T-helper 2 cell treated with Interferon-gamma antibody and Interleukin-4, amounts not matched to agents 5 μg/mL and 100 μg/mL, for 36 hours (primary cell): Measurements from ENCODE around the gene NAB1.

ENCODE experiments used
- DNase-seq: peaks from one replicate; pipeline ENCODE4 v3.0.0; 2021; ENCODE audit warnings: low spot score
- H3K27ac Mint-ChIP-seq: one replicate; pipeline ENCODE4 v1.8.0; 2021; ENCODE audit warnings: mild to moderate bottlenecking, mixed read lengths
- H3K27me3 Mint-ChIP-seq: one replicate; pipeline ENCODE4 v1.8.0; 2021; ENCODE audit warnings: low read depth, mixed read lengths
- H3K36me3 Mint-ChIP-seq: one replicate; pipeline ENCODE4 v1.8.0; 2021; ENCODE audit warnings: low read depth, mixed read lengths
- H3K4me1 Mint-ChIP-seq: one replicate; pipeline ENCODE4 v1.8.0; 2021; ENCODE audit warnings: low read depth, mixed read lengths
- H3K4me3 Mint-ChIP-seq: one replicate; pipeline ENCODE4 v1.8.0; 2022; ENCODE audit warnings: mild to moderate bottlenecking, moderate library complexity, mixed read lengths
- H3K9me3 Mint-ChIP-seq: one replicate; pipeline ENCODE4 v1.8.0; 2021; ENCODE audit warnings: mixed read lengths

The NAB1 gene

DNA sequence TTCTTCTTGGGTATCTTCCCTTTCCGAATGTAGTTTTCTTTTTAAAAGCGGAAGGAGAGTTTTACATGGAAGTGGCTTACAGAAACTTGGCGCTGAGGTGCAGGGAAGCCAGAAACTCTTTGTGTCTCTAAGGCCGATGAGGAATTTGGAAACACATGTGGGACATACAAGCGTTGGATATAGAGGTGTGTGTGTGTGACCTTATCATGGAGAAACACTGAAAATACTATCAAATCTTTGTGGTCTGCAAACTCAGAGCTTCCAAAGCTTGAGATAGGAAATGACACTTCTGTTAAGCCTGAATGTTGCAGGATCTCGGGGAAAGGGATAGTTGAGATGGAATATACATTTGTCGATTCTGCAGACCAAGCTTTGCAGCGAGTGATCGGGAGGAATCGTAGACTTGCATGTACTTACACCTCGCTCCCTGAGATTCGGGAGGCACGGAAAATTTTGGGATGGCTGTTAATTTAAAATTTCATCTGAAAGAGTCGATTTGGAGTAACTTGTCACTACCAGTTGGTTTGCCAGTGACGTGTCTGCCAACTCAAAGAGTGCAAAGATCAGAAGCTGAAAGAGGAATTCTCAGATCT lies 1.0 kb downstream of the NAB1 start:
- Mint-ChIP-seq H3K27me3 (no peaks in the 10 kb centered on the region), H3K9me3 (no peaks in the 10 kb centered on the region), H3K36me3 (no peaks in the 10 kb centered on the region), H3K4me1 (peaks cover 24% of the 10 kb centered on the region), H3K27ac (peak overlapping the region; percentile 82), H3K4me3 (peak overlapping the region; percentile 92)
- DNase-seq, result no peak

DNA sequence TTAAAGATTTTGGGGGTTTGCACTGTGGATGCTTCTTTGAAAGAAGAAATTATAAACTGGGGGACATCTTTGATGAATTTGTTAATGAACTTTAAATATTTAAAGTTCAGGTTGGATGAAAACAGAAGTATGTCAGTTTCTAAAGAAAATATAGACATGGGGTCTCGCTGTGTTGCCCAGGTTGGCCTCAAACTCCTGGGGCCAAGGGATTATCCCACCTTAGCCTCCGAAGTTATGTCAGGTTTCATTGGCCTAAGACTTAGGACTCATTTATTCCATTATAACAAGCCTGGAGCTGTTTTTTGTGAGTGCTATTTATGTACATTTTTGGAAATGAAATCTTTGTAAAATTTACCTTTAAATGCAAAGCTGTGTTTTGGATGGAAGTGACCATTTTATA lies 2.5 kb downstream of the NAB1 start:
- H3K36me3 Mint-ChIP-seq, result no peaks in the 10 kb centered on the region
- DNase-seq, result no peak
- peak overlapping the region; percentile 47 for H3K4me3 Mint-ChIP-seq
- H3K27ac Mint-ChIP-seq, result no peak overlapping the region
- H3K27me3 Mint-ChIP-seq, result no peaks in the 10 kb centered on the region
- H3K4me1 Mint-ChIP-seq, result peaks cover 27% of the 10 kb centered on the region
- H3K9me3 Mint-ChIP-seq, result no peaks in the 10 kb centered on the region

DNA sequence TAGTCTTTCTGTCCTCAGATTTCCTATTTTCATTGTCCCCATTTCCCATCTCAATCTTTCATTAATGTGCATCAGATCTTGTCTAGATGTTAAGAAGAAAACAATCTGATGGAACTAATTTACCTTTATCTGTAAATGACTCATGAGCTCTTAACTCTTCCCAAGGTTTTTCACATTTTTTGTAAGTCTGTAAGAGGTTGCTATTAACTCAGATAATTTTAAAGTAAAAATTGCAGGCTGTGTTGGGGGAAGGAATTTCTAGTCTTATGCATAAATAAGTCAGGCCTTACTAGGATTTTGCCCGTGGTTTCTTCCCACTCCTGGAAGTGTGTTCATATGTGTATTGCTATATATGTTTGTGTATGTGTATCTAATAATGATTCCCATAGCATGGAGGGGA lies 4.3 kb downstream of the NAB1 start:
- Mint-ChIP-seq H3K27ac (no peak overlapping the region), H3K27me3 (no peaks in the 10 kb centered on the region), H3K9me3 (no peaks in the 10 kb centered on the region), H3K36me3 (no peaks in the 10 kb centered on the region), H3K4me1 (peaks cover 28% of the 10 kb centered on the region), H3K4me3 (no peak overlapping the region)
- DNase-seq, result no peak

DNA sequence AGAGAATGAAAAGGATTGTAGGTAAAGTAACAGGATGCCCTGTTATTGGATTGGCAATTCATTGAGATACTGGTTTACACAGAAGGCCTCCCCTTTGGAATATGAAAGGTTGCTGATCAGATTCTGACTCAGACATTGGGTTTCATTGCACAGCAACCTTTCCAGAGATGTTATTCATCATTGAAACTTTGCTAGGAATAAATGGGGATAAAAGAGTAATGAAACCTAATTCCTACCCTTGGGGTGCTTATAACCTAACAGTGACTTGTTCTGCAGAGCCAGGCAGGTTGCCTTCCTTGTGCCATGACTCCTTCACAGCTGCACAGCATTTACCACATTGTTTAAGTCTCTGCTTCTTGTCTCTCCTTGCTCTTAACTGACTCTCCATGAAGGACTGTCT lies 5.0 kb downstream of the NAB1 start:
- DNase-seq, result no peak
- Mint-ChIP-seq H3K27ac (no peak overlapping the region), H3K9me3 (no peaks in the 10 kb centered on the region), H3K36me3 (peaks cover 1% of the 10 kb centered on the region), H3K4me1 (peaks cover 32% of the 10 kb centered on the region), H3K27me3 (no peaks in the 10 kb centered on the region), H3K4me3 (no peak overlapping the region)

DNA sequence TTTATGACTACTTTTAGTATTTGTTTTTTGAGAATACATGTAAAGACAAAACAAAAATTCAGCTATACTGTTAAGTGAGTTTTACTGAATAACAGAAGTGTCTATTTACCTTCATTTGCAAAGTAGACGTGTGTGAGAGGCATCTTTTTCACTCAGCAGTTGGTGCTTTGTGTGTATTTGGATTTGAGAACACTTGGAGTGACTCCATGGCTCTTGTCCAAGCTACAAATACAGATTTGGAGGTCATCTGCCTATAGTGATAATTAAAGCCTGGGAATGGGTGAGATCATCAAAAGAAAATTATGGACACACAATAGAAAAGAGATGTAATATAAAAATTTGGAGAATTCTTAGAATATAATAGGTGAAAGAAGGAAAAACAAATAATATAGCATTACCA lies 6.2 kb downstream of the NAB1 start:
- H3K4me1 Mint-ChIP-seq, result peaks cover 31% of the 10 kb centered on the region
- peaks cover 8% of the 10 kb centered on the region for H3K36me3 Mint-ChIP-seq
- no peak overlapping the region for H3K27ac Mint-ChIP-seq

DNA sequence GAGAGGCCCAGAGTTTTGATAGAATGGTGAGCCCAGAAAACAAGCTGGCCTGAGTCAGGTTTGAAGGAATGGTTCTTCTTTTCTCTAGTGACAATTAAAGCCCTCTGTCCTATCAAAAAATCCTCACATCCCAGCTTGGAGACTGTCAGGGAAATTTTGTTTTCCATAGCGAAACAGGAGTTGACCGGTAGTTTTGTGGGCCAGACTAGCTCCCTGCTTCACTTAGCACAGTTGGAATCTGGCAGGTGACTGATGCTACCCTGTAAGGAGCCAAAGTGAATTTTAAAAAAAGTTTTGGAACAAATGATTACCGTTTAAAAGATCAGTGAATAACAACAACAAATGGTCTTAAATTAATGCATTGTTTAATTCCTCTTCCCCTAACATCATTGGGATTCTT lies 6.7 kb downstream of the NAB1 start:
- Mint-ChIP-seq H3K36me3 (peaks cover 10% of the 10 kb centered on the region), H3K4me1 (peaks cover 27% of the 10 kb centered on the region), H3K27me3 (no peaks in the 10 kb centered on the region), H3K4me3 (no peak overlapping the region), H3K9me3 (no peaks in the 10 kb centered on the region), H3K27ac (no peak overlapping the region)
- DNase-seq, result no peak

More for the DNA sequence above, 6.2 kb downstream of the NAB1 start:
- no peak for DNase-seq
- Mint-ChIP-seq H3K27me3 (no peaks in the 10 kb centered on the region), H3K4me3 (no peak overlapping the region), H3K9me3 (no peaks in the 10 kb centered on the region)

DNA sequence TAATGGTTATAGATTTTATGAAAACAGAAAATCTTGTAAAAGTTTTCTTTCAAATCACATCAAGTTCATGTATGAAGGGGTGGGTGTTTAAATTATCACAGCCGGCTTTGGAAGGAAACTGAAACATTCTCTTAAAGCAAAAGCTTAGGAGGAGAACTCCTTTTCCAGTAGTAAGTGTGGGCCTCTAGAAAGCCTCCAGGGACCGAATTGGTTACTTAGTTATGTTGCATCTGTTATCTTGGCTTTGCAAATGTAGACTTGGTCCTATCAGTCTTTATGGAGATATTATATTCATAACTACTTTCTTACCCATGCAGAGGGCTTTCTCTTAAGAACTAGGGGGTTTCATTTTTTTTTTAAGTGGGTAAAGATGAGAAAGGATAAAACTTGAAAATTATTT lies 7.4 kb downstream of the NAB1 start:
- Mint-ChIP-seq H3K36me3 (peaks cover 11% of the 10 kb centered on the region), H3K4me1 (peaks cover 25% of the 10 kb centered on the region), H3K9me3 (no peaks in the 10 kb centered on the region), H3K27ac (no peak overlapping the region), H3K4me3 (no peak overlapping the region), H3K27me3 (no peaks in the 10 kb centered on the region)
- DNase-seq, result no peak

DNA sequence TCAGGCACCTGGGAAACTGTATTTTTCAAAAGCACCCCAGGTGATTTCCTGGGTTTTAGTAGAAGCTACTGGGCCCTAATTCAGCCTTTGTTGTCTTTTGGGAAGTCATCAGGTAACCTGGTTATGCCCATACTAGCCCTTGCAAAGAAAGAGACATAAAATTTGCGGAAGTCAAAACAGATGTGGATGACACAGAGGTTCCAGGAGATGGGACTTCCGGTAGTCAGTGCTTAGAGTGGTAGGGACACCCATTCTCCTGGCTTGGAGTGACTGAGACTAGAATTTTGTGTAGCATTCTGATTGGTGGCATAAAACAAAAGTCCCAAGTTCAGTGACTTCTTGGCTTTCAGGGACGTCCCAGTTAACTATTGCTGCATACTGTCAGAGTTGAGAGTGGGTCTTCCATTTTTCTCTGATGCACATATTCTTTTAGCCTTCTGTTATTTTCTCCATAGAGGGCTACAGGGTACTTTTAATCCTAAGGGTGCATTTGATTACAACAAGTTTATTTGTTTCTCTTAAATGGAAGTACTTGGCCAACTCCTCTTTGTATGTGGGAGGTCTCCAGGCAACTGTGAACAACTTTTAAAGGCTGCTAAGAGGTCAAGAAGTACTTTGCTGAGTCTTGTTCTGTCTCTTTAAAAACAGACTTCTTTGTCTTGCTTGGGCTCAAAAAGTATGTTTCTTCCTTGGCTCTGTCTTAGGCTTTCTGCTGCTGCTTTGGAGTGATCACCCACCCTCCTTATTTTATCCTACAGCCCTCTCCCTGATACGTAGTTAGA lies 8.8 kb downstream of the NAB1 start:
- Mint-ChIP-seq H3K4me3 (no peak overlapping the region), H3K27me3 (no peaks in the 10 kb centered on the region), H3K9me3 (no peaks in the 10 kb centered on the region), H3K27ac (no peak overlapping the region), H3K4me1 (peaks cover 27% of the 10 kb centered on the region), H3K36me3 (peaks cover 14% of the 10 kb centered on the region)
- no peak for DNase-seq

DNA sequence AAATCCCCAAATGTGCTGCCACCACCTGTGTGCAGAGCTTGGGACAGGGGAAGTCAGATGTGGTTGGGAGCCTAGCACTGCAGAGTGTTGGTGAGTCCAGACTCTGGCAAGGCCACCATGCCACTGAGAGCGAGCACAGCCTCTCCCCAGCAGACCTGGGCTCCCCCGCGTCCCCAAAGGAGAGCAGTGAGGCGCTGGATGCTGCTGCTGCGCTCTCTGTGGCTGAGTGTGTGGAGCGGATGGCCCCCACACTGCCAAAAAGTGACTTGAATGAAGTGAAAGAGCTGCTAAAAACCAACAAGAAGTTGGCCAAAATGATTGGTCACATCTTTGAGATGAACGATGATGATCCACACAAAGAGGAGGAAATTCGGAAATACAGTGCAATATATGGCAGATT lies 10.7 kb downstream of the NAB1 start:
- no peak overlapping the region for H3K4me3 Mint-ChIP-seq
- H3K4me1 Mint-ChIP-seq, result peaks cover 36% of the 10 kb centered on the region
- no peaks in the 10 kb centered on the region for H3K27me3 Mint-ChIP-seq
- no peaks in the 10 kb centered on the region for H3K9me3 Mint-ChIP-seq
- DNase-seq, result no peak
- peaks cover 18% of the 10 kb centered on the region for H3K36me3 Mint-ChIP-seq
- H3K27ac Mint-ChIP-seq, result no peak overlapping the region

DNA sequence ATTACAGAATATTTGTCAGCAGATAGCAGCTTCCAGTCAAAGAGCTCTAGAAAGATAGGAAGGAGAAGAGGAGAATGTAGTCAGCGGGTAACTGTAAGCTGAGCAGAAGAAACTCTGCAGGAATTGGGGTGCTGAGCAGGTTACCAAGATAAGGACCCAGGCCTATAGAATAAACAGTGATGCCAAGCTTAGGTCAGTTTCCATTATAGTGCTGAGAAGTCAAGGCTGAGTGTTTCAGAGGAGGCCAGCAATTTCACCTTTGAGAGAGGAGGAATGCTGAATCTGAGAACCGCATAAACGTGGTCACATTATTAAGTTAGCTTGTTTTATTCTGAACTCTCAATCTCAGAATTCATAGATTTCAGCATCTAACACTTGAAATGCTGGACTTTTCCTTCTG lies 13.9 kb downstream of the NAB1 start:
- no peak for DNase-seq
- Mint-ChIP-seq H3K27ac (no peak overlapping the region), H3K4me3 (no peak overlapping the region), H3K36me3 (peaks cover 37% of the 10 kb centered on the region), H3K4me1 (peaks cover 32% of the 10 kb centered on the region), H3K9me3 (peaks cover 4% of the 10 kb centered on the region), H3K27me3 (no peaks in the 10 kb centered on the region)

DNA sequence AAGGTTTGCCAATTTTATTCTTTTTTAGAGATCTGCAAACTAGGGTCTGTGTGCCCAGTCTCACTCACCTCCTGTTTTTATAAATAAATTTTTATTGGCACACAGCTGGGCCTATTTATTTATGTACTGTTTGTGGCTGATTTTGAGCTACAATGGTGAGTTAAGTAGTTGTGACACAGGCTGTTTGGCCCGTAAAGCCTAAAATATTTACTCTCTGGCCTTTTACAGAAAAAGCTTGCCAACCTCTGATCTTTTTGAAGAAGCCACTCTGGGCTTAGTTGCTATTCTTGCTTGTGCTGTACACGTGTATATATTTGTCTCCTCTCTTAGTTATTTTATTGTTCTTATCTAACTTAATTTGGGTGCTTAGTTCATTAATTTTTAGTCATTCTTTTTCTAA lies 14.5 kb downstream of the NAB1 start:
- no peak overlapping the region for H3K27ac Mint-ChIP-seq
- H3K4me1 Mint-ChIP-seq, result peaks cover 28% of the 10 kb centered on the region
- H3K9me3 Mint-ChIP-seq, result peaks cover 4% of the 10 kb centered on the region
- no peak overlapping the region for H3K4me3 Mint-ChIP-seq
- H3K36me3 Mint-ChIP-seq, result peaks cover 37% of the 10 kb centered on the region
- H3K27me3 Mint-ChIP-seq, result no peaks in the 10 kb centered on the region
- no peak for DNase-seq

DNA sequence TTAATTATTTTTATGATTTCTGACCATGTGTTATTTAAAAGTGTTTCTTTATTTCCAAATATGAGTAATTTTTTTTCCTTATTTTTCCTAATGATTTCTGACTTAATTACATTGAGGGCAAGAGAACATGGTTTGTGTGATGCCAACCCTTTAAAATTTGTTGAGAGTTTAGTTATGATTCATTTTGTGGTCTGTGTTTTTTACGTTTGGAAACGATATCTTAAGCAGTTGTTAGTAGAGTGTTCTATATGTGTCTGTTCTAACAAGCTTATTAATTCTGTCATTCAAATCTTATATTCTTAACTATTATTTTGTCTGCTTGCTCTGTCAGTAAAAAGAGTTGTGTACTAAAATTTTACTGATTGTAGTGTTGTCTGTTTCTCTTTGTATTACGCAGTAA lies 15.0 kb downstream of the NAB1 start:
- Mint-ChIP-seq H3K4me1 (peaks cover 26% of the 10 kb centered on the region), H3K4me3 (no peak overlapping the region), H3K9me3 (peaks cover 4% of the 10 kb centered on the region), H3K27me3 (no peaks in the 10 kb centered on the region), H3K27ac (no peak overlapping the region), H3K36me3 (peaks cover 37% of the 10 kb centered on the region)
- DNase-seq, result no peak

DNA sequence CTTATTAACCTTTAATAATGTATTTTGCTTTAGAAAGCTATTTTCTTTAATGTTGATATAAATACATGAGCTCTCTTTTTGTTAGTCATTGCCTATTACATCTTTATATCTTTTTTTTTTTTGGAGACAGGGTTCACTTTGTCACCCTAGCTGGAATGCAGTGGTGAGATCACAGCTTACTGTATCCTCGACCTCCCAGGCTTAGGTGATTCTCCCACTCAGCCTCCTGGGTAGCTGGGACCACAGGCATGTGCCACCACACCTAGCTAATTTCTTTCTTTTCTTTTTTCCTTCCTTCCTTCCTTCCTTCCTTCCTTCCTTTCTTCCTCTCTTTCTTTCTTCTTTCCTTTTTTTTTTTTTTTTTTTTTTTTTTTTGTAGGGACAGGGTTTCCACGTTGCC lies 15.4 kb downstream of the NAB1 start:
- Mint-ChIP-seq H3K4me1 (peaks cover 26% of the 10 kb centered on the region), H3K4me3 (no peak overlapping the region), H3K27me3 (no peaks in the 10 kb centered on the region), H3K9me3 (peaks cover 4% of the 10 kb centered on the region), H3K27ac (no peak overlapping the region), H3K36me3 (peaks cover 34% of the 10 kb centered on the region)
- no peak for DNase-seq

DNA sequence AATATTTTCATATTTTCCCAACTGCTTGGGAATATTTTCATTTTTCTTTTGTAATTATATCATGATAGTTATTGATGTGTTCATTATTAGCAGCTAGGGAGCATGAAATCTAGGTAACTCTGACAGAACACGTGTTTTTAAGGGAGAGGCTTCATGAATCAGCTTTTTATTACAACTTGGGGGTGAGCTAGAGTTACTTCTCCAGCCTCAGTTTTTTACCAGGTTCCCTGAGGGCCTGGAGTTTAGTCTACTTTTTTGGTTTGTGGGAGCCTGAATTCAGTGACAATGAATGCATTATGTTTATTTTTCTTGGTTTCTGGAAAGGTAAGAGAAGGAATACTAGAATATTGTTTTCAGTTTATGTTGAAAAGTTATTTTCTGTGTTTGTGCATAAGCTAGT lies 18.0 kb downstream of the NAB1 start:
- Mint-ChIP-seq H3K4me3 (no peak overlapping the region), H3K27ac (no peak overlapping the region), H3K9me3 (peaks cover 4% of the 10 kb centered on the region), H3K36me3 (peaks cover 32% of the 10 kb centered on the region), H3K27me3 (no peaks in the 10 kb centered on the region), H3K4me1 (peaks cover 19% of the 10 kb centered on the region)
- DNase-seq, result no peak

DNA sequence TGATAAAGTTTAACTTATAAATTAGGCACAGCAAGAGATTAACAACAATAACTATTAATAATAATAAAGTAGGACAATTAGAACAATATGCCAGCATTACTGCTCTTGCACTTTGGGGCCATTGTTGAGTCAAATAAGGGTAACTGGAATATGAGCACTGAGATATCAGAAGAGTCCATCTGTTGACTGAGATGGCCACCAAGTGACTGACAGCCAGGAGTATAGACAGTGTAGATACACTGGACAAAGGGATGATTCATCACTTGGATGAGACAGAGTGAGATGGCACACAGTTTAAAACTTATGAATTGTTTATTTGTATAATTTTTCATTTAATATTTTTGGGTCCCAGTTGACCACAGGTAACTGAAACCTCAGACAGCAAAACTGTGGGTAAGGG lies 20.0 kb downstream of the NAB1 start:
- Mint-ChIP-seq H3K36me3 (peaks cover 36% of the 10 kb centered on the region), H3K27me3 (no peaks in the 10 kb centered on the region), H3K4me1 (peaks cover 16% of the 10 kb centered on the region), H3K9me3 (peaks cover 4% of the 10 kb centered on the region), H3K4me3 (no peak overlapping the region), H3K27ac (no peak overlapping the region)
- no peak for DNase-seq
